GM06990 (cell line): Measurements from ENCODE around the gene HBG1.
"Not testable (repeated sequence)": the region's sequence is repeated elsewhere in the genome, so short reads cannot be mapped to it uniquely, and the experiment has no call there.

Experiments used
- DNase-seq: peaks from one replicate; pipeline ENCODE4 v3.0.0-alpha.2; 2011; ENCODE audit not compliant: insufficient read length; ENCODE audit errors: extremely low read depth
- H3K27me3 ChIP-seq: replicated peaks from 2 replicates; pipeline ENCODE4 v1.6.0; 2011; ENCODE audit warnings: low read length; ENCODE audit not compliant: control insufficient read depth, insufficient read depth
- H3K36me3 ChIP-seq: 2 replicates; pipeline ENCODE4 v1.5.1; 2011; ENCODE audit warnings: low read length; ENCODE audit not compliant: control insufficient read depth, insufficient read depth
- H3K4me3 ChIP-seq: replicated peaks from 2 replicates; pipeline ENCODE4 v1.5.1; 2011; ENCODE audit warnings: low read depth, mild to moderate bottlenecking, control low read depth, low read length
- CTCF ChIP-seq: IDR thresholded peaks from 2 replicates; pipeline ENCODE4 v1.5.1; 2011; ENCODE audit warnings: low read length, control low read depth, mild to moderate bottlenecking, inconsistent platforms; ENCODE audit not compliant: insufficient read depth, poor library complexity, severe bottlenecking

Gene HBG1

DNA sequence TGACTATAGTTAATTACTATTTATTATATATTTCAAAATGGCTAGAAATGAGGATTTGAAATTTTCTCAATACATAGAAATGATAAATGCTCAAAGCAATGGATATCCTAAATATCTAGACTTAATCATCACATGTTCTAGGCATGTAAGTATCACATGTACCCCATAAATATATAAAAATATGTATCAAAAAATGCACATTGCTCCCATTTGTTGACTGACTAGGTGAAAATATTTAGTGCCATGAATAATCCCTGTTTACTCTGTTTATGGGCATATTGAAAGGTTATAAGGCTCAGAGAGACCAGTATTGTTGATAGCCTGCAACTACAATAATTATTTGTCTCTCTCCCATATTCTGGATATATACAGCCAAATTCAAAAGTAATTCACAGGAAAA is 17.0 kb upstream of the HBG1 start:
- Histone ChIP-seq H3K27me3 (no peaks in the 10 kb centered on the region; the same call in 1 of the 2 replicates), H3K36me3 (no peaks in the 10 kb centered on the region), H3K4me3 (no peak overlapping the region)
- no peak for DNase-seq
- no peak for TF ChIP-seq CTCF

- DNase-seq, result no peak
- H3K27me3 ChIP-seq, result no peaks in the 10 kb centered on the region; the same call in 1 of the 2 replicates
These were observed 16.2 kb upstream of the HBG1 start for GRCh38 chr11:5265832-5266231.

DNA sequence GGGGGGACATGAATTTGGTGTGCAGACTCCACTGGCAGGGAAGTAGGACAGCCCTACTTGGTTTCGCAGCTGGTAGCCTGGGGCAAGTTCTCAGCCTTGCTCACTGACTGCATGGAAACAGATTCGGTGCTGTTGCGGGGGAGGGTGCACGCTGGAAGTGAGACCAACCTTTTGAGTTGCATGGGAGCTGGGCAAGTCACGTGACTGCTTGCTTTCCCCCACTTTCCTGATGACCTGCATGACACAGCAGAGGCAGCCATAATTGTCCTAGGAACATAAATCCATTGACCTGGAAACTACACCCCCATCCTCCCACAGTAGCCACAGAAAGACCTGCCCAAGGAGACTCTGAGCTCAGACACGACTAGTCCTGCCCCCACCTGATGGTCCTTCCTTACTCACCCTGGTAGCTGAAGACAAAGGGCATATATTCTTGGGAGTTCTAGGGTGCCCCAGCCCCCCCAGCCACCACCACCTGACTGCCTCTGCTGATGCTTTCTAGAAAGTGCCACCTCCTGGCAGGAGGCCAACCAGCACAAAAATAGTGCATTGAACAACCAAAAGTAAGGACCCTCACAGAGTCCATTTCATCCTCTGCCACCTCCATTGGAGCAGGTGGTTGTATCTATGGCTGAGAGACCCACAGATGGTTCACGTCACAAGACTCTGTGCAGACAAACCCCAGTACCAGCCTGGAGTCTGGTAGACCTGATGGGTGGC is 9.0 kb upstream of the HBG1 start:
- no peaks in the 10 kb centered on the region for H3K36me3 ChIP-seq
- DNase-seq, result no peak
- TF ChIP-seq CTCF, result no peak

More at GRCh38 chr11:5265832-5266231, 16.2 kb upstream of the HBG1 start:
- no peak overlapping the region for H3K4me3 ChIP-seq
- no peaks in the 10 kb centered on the region for H3K36me3 ChIP-seq
- TF ChIP-seq CTCF, result no peak

DNA sequence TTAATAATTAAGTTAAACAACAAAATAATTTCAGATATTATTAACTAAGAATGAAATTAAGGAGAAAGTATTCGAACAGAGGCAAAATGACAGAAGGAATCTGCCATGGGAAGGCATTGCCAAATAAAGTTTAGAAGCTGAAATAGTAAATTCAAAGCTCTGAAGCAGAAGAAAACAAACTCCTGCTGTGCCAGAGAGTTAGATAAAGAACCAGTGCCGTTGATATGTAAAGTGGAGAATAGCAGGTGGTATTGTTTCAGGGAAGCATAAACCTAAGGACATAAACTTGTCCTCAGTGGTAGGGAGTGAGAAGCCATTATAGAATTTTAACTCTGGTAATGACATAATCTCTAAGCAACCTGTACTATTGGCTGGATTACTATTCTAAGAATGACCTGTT is 7.6 kb upstream of the HBG1 start:
- no peak for TF ChIP-seq CTCF
- no peaks in the 10 kb centered on the region for H3K36me3 ChIP-seq
- no peak overlapping the region for H3K4me3 ChIP-seq
- no peak for DNase-seq
- H3K27me3 ChIP-seq, result no peaks in the 10 kb centered on the region

More for the DNA sequence above, 9.0 kb upstream of the HBG1 start:
- no peaks in the 10 kb centered on the region for H3K27me3 ChIP-seq
- H3K4me3 ChIP-seq, result no peak overlapping the region

GRCh38 chr11:5254646-5255413 is 5.2 kb upstream of the HBG1 start, which contains the start of gene HBG2:
HBG2 (minus strand) TSS chr11:5254781; CDS start chr11:5254728, 53 bp downstream.
- not testable (repeated sequence) for H3K36me3 ChIP-seq, H3K4me3 ChIP-seq, DNase-seq, H3K27me3 ChIP-seq

DNA sequence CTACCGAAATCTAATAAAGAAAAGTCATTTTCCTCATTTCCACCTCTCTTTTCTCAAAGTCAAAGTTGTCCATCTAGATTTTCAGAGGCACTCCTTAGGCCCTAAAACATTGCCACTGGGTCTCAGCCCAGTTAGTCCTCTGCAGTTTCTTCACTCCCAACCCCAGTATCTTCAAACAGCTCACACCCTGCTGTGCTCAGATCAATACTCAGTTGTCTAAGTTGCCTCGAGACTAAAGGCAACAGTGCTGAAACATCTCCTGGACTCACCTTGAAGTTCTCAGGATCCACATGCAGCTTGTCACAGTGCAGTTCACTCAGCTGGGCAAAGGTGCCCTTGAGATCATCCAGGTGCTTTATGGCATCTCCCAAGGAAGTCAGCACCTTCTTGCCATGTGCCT is 4.4 kb upstream of the HBG1 start:
- DNase-seq, H3K36me3 ChIP-seq, H3K27me3 ChIP-seq, H3K4me3 ChIP-seq: not testable (repeated sequence)

GRCh38 chr11:5253440-5253839 is 3.8 kb upstream of the HBG1 start:
- DNase-seq, H3K27me3 ChIP-seq, H3K4me3 ChIP-seq, H3K36me3 ChIP-seq: not testable (repeated sequence)
